GM18909 (cell line): Measurements from ENCODE around the gene DEDD2.

Experiments
- ATAC-seq: cut with Tn5 transposase; IDR thresholded peaks from one replicate; pipeline ENCODE4 v1.9.1; 2021; ENCODE audit warnings: mild to moderate bottlenecking; ENCODE audit not compliant: unreplicated experiment, poor library complexity

Gene DEDD2

DNA sequence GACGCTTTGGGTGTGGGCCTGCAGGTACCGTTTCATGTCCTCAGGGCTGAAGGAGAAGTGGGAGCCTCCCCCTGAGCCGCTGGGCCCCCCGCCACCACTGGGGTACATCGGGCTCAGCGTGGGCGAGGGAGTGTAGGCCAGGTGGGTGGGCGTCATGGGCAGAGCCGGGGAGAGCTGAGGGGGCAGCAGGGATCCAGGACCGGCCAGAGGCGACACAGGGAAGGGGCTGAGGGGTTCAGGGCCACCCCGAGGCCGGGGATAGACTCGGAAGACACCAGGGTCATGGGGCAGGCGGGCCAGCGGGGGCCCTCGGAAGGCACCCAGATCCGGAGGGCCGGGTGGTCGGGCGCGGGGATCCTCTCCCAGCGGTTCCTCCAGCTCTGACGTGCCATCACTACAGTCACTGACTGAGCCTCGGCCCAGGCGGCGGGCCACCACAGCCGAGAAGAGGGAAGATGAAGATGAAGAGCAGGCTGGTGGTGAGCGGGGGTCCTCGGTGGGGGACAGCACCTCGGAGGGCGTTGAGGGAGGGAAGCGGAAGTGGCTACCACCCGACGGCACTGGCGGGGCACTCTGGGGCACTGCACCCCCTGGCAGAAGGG is 31.8 kb upstream of the DEDD2 start:
- no peak for ATAC-seq

DNA sequence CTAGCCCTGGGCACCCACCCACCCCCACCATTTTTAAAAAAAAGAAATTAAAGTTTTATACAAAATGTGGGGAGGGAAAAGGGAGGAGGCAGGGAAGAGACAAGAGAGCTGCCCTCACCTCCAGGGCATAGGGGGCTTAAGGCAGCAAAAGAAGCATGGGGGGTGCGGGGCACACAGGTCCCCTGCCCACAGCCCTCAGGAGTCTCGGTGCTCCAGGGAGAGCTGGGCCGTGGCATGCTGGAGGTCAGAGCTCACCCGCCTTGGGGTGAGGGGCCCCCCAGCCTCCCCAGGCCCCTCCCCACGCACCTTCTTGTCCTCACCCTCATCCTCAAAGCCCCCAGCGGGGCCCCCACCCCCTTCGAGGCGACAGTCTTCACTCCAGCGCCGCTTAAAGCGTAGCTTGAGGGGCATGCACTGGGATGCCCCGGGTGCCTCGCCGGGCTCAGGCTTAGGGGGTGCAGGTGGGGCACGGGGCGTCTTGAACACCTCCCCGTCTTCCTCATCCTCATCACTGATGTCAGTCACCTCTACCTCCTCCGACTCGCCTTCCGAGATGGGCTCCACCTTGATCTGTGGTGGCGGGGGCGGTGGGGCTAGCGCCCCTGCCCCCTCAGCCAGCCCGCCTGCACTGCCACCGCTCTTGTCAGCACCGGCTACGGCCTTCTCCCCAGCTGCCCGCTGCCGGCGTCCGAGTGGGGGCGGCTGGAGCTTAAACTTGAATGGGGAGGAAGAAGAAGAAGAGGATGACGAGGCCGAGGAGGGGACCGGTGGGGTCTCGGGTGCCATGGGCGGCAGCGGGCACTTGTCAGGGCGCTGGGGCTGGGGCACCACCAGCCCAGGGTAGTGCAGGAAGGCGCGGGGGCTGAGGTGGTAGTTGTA is 31.0 kb upstream of the DEDD2 start:
- no peak for ATAC-seq

DNA sequence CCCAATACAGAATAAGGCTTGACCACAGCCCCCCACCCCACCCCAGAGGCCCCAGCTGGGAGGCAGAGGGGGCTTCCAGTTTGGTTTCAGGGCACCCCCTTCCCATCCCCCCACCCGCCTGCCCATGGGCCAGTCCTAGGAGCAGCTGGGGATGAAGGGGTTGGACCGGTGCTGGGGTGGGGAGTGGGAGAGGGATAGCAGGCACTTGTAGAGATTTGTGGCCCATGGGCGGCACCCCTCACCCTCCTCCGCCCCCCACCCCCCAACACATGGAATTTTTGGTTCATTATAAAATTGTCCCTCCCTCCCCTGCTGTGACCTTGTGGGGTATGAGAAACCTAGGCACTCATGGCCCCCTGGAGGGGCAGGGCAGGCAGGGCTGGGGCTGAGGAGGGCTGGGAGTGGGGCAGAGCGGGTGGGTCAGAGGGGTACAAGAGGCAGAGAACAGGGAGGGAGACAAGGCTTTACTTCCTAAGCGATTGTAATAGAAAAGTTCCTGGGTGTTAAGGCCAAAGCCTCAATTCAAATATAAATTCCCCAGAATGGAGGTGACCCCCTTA is 30.2 kb upstream of the DEDD2 start:
- ATAC-seq: no peak

DNA sequence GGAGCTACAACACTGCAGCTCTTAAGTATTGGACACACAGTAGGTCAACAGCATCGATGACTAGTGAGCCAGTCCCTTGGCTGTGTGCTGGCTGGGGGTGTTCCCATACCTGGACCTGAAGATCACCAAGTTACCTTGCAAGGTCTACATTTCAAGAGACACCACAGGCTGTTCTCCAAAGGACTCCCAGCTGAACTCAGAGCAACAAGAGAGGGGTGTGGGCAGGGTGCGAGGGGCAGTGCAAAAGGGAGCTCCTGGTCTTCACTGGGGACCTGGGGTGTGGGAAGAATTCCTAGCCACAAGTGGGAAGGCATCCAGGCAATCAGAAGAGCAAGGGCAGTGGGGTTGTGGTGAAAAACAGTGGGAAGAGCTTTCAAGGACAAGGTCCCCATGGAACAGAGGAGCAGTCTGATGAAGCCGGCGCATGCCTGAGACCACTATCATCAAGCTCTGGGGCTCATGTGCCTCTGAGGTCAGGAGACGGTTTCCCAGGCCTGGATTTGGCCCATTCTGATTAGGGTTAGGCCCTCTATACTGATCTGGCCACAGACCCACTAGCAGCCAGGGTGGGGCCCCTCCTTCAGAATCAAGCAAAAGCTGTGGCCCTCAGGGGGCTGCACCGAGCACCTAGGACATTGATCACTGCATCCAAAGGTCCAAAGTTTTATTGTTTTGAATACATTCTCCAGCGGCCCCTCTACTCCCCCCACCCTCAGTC is 29.6 kb upstream of the DEDD2 start:
- no peak for ATAC-seq

DNA sequence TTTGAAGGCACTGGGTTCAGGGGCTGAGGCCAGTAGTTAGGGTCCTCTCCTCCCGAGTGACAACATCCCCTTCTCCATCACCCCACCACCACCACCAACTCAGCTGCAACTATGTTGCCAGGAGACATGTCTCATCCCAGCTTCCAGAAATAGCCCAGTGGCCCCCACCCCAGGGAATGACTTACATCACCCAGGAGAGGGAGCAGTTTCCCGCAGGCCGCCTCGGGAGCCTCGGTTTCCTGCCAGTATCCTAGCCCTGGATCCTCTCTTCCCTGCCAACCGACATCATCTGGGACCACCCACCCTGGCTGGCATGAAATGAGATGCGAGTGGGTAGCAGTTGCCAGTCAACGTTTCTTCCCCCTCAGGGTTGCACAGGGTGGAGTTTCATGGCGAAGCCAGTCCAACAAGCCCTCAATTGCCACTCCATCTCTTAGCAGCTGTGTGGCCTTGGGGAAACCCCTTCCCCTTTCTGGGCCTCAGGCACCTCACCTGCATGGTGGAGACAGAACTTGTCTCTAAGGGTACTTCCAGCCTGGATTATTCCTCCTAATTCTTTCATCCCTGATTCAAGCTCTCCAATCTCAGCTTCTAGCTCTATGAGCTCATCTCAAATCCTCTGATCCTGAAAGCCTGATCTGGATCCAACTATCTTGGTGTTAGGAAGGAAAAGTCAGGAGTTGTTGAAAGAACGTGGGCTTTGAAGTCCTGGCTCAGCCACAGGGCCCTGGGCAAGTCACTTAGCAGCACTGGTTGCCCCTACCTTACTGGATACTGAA is 28.9 kb upstream of the DEDD2 start:
- ATAC-seq: no peak

DNA sequence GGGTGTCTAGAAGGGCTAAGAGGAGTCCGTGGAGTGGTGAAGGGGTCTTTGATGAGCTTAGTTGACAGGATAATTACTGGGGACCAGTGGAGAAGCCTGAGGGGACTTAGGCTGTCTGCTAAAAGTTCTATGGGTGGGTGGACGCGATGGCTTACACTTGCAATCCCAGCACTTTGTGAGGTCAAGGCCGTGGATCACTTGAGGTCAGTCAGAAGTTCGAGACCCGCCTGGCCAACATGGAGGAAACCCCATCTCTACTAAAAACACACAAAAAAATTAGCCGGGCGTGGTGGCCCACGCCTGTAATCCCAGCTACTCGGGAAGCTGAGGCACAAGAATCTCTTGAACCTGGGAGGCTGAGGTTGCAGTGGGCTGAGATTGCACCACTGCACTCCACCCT is 27.8 kb upstream of the DEDD2 start:
- no peak for ATAC-seq

DNA sequence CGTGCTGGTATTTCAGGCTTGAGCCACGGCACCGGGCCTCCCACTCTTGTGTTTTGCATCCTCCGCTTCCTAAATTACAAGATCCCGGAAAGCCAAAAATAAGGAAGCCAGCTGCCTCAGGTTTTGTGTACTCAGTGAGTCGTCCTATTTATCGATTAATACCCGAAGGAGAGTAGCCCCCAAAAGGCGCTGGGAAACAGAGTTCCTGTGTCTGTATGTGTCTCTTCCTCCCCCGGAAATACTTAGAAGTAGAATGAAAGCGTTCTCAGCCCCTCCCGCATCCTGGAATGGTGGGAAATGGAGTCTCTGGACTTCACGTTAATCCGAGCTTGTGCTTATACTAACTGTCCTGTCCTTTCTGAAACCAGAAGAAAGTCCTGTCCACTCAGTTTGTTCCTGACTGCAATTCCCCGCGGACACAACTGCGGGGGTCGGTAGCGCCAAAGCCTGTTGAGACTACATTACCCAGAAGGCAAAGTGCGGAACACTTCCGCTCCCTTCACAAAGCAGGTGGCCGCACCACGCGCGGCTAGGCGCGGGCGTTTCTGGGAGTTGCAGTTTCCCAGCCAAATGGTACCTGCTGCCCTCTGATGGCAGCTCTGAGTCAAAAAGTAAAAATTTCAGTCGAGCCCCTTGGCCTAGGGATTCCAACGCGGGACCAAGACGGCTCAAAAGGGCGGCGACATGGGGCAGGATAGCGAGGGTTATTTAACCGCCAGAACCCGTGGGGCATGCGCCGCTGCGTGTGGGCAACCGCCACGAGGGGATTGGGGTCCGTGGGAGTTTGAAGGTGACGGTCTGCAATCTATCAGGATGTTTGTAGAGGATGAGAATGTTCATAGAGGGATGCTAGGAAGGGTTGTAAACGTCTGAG is 27.1 kb upstream of the DEDD2 start:
- ATAC-seq: peak; percentile 40

DNA sequence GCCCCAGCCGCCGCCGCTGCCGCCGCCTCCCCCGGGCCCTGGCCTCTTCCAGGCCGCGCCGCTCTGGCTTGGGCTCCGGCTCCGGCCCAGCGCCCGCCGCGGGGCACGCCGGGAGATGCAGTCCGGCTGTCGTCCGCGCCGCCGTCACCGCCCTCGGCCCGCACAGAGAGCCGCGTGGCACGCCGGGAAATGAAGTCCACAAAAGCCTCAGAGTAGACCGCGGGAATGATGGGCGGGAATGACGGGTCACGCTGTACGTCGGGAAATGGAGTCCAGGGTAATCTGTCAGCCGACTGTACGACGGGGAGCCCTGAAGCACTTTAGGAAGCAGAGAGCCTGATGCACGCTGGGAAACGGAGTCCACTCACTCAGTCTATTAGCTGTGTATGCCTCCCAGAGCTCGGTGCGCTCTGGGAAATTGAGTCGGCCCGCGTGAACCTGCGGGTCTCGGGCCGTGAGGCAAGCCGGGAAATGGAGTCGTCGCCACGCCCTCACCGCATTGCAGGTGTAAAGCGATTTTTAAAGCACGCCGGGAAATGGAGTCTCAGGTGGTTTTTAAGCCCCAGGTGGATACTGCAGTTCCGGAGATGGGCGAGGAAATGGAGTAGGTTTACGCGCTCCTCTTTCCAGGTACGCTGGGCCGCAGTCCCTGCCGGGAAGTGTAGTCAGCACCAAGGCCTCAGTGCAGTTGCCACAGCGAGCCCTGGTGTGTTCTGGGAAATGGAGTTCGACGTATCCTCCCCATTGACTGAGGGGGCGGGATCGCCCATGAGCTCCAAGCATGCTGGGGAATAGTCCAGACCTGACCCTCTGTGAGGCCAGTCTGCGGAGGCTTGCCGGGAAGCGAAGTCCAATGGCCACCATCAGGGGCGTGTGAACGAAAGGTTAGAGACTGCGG is 25.3 kb upstream of the DEDD2 start, which contains the start of gene GSK3A:
Gene GSK3A (minus strand): TSS at position 91 of the 898 bp plus-strand sequence. CDS start 137 bp downstream, outside the sequence.
- peak; percentile 65 for ATAC-seq

DNA sequence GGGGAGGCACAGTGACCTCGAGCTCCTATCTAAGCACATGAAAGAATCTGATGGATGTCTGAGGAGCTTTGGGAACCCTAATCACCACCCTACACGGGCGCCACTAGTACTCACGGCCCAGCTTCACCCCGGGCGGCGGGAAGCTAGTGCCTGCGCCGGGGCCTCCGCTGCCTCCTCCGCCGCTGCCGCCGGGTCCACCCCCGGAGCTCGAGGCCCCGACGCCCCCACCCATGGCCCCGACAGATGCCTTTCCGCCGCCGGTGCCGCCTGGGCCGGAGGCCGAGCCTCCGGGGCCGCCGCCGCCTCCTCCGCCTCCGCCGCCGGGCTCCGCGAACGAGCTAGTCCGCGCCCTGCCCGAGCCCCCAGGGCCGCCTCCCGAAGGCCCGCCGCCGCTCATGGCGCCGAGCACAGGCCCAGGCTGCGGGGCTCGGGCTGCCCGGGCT is 24.6 kb upstream of the DEDD2 start:
- peak; percentile 3 for ATAC-seq

DNA sequence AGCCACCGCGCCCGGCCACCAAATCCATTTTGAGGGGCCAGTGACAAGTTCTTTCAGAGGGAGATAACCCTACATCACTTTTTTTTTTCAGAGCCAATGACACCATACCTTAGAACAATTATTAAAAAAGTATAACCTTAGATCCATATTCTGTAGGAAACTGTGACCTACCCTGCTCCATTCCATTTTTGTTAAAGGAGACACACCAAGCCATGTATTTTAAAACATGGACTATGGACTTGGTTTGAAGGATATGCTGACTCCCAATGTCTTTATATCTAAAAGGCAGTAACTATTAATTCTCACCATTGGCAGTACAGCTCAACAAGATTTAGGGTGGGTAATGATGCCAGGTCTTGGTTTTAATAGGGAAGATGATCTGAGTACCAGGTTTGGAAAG is 23.8 kb upstream of the DEDD2 start:
- no peak for ATAC-seq

DNA sequence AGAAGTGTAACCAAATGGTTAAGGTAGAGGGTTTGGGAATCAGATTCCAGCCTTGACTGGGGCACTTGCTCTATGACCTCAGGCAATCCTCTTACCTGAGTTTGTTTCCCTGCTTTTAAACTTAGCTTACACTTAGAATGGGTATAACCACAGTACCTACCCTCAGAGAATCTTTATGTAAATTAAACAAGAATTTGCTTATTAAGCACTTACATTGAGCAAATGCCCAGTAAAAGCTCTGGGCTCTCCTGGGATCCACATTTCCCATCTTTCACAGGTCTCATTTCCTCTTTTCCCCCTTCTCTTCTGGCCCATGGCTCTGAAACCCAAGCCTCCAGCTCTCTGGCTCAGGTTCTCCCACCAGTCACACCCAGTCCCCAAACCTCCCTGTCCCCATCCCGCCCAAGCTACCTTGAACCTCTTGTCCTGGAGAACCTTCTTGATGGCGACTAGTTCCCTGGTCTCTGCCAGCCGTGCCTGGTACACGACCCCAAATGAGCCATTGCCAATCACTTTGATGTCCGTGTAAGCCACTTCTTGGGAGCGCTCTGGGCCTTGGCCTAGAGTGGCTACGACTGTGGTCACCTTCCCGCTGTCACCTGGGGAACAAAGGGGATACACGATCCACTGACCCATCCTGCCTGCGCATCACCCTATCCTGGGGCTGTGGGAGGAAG is 22.2 kb upstream of the DEDD2 start:
- no peak for ATAC-seq

DNA sequence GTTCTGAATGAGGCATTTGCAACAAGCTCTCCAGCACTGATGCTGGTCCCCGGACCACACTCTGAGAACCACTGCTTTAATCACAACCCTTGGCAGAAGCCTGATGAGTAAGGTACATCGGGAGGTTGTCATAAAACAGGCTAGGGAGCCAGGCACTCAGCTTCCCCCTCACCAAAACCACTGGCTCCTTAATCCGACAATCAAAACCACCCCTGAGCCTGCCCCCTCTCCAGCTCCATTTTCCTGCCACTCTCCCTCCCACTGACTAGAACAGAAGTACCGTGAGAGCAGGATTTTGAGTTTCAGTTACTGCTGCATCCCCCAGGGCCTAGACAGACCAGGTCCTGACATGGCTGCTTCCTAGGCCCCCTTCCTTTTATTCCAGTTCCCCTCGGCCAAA is 17.7 kb upstream of the DEDD2 start:
- no peak for ATAC-seq

DNA sequence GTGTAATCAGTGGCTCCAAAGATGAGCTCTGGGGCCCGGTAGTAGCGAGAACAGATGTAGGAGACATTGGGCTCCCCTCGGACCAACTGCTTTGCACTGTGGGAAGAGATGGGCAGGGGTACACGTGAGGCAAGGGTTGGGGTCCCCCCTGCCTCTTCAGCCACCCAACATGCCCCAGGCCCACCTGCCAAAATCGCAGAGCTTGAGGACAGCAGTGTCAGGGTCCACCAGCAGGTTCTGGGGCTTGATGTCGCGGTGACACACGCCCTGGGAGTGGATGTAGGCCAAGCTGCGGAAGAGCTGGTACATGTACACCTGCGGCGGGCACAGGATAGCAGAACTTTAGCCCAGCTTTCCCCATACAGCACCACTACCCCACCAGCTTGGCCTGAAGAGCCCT is 16.9 kb upstream of the DEDD2 start:
- no peak for ATAC-seq

DNA sequence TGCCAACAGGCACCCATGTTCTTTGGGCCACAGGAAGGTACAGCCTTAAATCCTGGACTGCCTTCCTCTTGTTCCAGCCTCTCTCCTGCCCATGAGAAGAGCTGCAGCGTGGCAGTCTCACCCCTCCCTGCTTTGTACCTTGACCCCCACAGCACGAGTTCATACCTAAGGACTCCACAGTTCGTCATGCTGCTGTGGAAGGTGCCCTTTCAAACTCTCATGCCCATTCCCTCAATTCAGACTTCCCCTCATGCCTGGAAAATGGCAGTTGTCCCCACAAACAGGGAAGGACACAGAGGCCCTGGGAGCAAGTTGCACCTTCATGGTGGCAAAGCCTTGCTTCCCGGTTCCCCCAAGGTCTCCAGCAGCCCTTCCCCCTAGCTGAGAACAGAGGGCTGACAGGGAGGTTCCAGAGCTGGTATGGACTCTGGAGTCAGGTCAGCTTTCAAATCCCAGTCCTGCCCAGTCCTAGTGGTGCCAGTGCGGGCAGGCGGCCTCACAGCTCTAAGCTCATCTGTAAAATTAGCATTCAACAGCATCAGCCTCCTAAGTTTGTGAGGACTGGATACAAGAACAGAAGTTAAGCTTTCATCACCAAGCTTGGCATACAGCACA is 16.3 kb upstream of the DEDD2 start:
- ATAC-seq: no peak

DNA sequence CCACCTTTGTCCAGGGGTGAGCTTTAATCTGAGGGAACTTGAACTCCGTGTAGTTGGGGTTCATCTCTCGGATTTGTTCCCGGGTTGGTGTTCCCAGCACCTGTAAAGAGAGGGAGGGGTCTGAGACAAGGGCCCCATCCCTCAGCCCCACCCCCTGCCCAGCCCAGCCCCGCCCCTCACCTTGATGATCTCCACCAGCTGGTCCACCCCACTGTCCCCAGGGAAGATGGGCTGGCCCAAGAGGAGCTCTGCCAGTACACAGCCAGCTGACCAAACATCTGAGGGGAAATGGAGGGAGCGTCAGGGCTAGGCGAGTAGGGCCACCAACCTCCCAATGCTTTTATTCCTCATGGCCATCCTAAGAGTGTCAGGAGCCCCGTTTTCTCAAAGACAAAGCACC is 15.6 kb upstream of the DEDD2 start:
- no peak for ATAC-seq

DNA sequence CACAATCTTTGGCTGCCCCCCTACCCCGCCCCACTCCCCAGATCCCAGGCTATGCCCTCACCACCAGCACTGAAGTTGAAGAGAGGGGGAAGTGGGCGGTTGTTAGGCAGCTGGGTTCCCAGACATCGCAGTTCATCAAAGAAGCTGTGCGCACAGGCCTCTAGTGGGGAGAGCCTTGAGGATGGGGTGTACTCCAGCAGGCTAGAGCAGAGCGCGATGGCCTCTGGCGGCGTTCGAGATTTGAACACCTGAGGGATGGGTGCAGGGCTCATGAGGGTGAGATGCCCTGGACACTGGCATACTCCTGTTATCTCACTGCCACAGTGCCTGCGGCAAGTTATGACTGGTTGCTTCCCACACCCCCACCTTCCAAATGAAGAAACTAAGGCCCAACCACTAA is 15.0 kb upstream of the DEDD2 start:
- no peak for ATAC-seq

DNA sequence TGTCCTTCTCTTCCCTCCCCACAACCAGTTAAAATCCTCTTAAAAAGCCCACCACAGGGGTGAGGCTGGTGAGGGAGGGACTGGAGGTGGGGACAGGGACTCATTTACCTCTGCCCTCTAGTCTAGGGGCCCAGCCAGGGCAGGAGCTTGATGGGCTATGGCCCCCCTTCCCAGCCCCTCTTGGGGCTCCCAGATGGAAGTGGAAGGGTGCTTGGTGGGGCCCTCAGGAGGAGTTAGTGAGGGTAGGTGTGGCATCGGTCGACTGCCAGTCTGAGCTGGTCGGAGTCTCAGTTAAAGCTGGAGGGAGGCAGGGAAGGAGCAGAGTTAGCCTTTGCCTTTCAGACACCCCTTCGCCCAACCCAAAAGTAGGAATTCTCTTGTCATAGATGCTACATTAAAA is 13.1 kb upstream of the DEDD2 start:
- no peak for ATAC-seq
